ENCODE measurements around the gene ATE1.

DNA sequence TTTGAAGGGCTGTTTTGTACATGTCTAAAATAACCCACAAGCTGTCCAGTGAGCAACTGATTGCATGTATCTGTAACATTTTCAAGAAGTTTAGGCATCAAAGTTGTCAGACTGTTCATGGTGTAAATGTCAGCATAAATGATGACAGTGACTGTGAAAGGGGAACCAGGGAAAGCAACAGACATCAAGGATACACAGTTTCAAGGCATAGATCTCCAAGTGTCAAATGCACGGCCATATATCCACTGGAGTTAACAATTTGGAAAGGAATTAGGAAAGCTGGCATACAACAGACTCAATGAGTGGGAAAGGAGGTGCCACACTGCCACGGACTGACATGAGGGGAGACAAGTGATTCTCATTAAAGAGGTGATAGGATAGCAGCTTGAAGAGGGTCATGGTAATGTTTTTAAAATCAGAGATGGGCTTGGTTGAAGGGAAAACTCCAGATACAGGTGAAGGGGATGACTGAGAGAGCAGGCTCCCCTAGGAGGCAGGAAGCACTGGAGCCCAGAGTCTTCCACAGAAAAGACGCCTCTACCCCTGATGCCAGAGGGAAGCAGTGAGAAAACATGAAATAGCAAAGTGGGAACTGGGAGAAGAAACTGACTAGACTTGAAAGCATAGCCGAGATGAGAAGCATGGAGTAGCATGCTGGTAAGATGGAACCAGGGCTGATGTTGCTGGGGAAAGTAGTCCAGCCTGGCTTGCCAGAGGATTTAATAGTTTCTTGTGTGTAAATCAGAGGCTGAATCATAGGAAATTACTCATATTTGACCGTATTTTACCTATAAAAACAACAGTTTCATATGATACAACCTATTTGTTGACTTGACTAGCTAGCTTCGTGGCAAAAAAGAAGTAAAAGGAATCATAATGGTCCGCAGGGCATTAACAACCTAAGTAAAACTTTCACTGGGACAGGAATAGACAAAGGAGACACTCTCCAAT is 28.6 kb upstream of the ATE1 start:
- no peak for TF ChIP-seq POLR2AphosphoS5 (IDR thresholded peaks at IDR 0.05; ENCODE audit: low read depth, low read length)
- TF ChIP-seq REST (IDR thresholded peaks at IDR 0.05; ENCODE audit: insufficient read depth in 1 of 2, low read depth in 2 of 2, low read length in 2 of 2) = no peak
- TF ChIP-seq TAF1 (IDR thresholded peaks at IDR 0.05; ENCODE audit: borderline replicate concordance, insufficient read depth, low read length) = no peak
- TF ChIP-seq SIN3A (IDR thresholded peaks at IDR 0.05; ENCODE audit: borderline replicate concordance, insufficient read depth, low read length) = no peak
